Fibroblast of skin of abdomen (primary cell): ENCODE data around the gene RIPK3. TPM values are rescaled to one million over a fixed set of nuclear protein-coding genes. Genes with fewer than 3 reads are reported as not detected.
"Not testable (repeated sequence)": the region's sequence is repeated elsewhere in the genome, so short reads cannot be mapped to it uniquely, and the experiment has no call there.

Source experiments
- DNase-seq: peaks from one replicate; pipeline ENCODE4 v3.0.0-alpha.2; 2013
- polyA plus RNA-seq, 2 experiments: library from polyadenylated mRNA; unstranded; fragments of 120-200 nt; gene quantifications; one replicate each; pipeline ENCODE4 v1.2.1, GENCODE V29; 2013; ENCODE audit not compliant: insufficient read length in 2 of 2

RIPK3 gene
- 0.19 TPM for polyA plus RNA-seq (2013, experiment 1 of 2; ENCODE audit: insufficient read length)
- polyA plus RNA-seq (2013, experiment 2 of 2; ENCODE audit: insufficient read length) = 0.27 TPM

DNA sequence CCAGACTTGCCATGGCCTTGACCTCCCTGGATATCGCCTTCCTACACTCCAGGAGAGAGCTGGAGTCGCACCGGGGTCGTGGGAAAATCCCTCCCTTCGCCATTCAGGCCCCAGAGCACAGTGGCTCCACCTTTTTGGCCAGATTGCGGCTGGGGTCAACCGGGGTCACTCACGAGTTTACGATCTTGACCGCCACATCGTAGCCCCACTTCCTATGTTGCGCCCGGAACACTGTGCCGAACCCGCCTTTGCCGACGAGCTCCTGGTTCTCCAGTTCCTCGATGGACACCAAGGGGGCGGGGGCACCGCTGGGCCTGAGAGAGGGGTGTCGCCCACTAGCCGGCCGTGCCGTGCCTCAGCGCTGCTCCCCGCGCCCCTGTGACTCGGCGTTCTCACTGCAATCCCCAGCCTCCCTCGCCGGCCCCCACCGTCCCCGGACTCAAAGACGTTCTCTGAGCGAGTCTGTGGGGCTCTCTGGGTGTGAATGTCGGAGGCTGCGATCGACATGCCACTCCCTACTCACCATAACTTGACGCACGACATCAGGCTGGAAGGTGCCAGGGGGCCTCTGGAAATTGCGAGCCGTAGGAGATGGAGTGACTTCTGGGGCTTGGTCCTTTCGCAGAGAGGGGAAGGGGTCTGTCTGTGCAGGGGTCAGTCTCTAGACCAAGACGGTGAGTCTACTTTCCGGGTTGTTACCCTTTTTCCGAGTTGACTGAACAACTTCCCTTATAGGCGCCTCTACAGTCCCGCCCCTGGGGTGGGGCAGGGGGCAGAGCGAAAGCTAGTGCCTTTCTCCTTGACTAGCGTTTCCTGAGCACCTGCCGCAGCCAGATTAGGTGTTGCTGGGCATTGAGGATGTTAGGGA, at the start of gene RIPK3:
Gene RIPK3 (minus strand): TSS at position 708 of the 868 bp plus-strand sequence. CDS start 165 bp downstream, at position 543.
- no peak for DNase-seq

DNA sequence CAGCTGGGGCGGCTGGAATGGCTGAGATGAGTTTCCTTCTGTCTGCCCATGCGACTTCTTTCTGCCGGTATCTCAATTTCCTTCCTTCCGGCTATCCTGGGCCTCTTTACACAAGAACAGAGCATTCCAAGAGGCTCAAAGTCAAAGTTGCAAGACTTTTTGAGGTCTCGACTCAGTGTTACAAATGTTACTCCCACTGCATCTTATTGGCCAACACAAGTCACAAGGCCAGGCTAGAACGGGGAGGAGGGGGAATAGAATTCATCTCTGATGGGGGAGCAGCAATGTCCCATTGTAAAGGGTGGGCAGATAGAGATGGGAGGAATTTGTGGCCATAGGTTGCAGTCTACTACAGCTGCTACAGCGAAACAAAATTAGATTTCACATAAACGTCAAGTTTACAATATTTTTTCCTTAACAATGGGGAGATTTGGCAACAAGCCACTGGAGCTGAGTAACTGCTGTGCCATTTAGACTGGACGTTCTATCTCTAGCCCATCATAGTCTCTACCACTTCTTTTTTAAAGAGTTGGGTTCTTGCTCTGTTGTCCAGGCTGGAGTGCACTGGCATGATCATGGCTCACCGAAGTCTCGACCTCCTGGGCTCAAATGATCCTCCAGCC, 49.5 kb upstream of the RIPK3 start:
- DNase-seq = peak; percentile 25

DNA sequence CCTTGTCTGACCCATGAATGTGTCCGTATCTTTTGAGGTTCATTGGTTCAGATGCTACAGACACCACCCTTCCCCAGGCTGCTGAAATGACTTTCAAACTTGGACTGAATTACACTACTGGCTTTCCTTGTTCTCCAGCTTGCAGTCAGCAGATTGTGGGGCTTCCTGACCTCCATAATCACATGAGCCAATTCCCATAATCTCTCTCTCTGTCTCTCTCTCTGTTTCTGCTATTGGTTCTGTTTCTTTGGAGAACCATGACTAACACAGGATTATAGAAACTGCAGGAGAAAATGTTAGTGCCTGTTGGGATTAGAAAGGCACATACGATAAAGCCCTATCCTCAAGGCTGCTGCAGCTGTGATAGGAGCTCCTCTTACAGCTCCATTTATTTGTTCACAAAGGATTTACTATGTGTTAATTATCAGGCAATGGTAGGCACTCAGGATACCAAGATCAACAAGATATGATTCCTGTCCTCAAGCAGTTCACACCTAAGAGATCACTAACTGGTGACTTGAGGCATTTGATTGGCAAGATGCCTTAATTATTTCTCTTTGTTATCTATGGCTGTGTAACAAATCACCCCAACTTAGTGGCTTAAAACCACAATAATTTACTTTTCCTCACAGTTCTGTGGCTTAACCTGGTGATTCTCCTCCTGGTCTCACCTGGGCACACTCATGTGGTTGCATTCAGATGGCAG, 48.8 kb upstream of the RIPK3 start:
- no peak for DNase-seq

DNA sequence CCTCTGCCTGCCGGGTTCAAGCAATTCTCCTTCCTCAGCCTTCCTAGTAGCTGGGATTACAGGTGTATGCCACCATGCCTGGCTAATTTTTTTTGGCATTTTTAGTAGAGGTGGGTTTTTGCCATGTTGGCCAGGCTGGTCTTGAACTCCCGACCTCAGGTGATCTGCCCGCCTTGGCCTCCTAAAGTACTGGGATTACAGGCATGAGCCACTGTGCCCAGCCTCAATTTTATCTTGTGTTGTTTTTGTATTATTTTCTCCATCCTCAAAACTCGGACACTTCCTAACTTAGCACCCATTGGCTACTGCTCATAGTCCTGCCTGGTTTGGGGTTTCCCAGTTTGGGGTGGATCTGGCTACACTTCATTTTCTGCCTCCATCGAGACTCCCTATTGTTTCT, 47.8 kb upstream of the RIPK3 start:
- DNase-seq = not testable (repeated sequence)

DNA sequence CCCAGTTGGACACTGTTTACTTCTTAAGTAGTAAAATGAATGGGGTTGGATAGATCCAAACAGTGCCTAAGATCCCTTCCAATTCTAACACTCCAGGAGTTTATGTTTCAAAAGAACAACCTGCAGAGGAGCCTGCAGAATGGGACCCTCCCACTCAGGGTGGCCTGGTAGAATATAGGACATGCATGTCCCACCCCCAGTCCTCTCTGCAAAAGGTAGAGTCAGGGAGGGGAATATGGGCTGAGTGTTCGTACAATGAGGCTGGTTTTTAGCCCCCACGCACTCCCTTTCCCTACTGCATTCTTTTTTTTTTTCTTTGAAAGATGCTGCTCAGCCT, 47.2 kb upstream of the RIPK3 start:
- no peak for DNase-seq

DNA sequence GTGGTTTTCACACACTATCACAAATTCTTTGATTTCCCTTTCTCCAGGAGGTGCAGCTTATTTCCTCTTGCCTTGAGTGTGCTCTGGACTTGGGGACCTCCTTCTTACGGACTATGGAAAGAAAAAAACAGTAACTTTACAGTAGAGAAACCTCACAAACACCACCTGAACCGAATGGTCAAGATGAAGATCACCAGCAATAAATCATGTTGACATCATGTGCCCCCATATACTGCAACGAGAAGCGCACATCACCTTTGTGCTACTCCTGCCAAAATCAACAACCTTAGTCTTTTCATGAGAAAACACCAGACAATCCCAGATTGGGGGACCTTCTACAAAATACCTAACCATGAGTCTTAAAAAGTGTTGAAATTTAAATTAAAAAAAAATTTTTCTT, 45.7 kb upstream of the RIPK3 start:
- no peak for DNase-seq

DNA sequence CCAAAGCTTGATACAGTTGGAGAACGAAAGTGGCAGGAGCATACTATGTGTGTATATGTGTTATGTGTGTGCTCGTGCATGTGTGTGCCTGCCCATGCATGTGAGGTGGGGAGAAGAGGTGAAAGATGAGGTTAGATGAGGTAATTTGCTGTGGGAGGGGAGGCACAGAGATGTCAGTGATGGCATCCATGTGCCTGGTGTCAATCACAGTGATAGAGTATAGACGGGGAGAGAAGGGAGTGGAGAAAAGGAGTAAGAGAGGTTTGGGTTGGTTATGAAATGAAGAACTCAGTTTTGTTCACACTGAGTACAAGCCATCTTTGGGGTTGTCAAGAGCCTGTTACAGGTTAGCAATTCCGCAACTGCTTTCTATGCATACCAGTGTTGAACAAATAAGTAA, 44.4 kb upstream of the RIPK3 start:
- no peak for DNase-seq

DNA sequence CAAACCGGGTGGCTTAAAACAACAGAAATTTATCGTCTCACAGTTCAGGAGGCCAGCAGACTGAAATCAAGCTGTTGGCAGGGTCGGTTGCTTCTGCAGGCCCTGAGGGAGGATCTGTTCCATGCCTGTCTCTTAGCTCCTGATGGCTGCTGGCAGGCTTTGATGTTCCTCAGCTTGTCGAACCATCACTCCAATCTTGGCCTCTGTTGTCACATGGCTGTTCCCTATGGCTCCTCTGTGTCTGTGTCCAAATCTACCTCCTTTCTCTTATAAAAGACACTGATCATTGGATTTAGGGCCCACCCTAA, 42.2 kb upstream of the RIPK3 start:
- DNase-seq = no peak

DNA sequence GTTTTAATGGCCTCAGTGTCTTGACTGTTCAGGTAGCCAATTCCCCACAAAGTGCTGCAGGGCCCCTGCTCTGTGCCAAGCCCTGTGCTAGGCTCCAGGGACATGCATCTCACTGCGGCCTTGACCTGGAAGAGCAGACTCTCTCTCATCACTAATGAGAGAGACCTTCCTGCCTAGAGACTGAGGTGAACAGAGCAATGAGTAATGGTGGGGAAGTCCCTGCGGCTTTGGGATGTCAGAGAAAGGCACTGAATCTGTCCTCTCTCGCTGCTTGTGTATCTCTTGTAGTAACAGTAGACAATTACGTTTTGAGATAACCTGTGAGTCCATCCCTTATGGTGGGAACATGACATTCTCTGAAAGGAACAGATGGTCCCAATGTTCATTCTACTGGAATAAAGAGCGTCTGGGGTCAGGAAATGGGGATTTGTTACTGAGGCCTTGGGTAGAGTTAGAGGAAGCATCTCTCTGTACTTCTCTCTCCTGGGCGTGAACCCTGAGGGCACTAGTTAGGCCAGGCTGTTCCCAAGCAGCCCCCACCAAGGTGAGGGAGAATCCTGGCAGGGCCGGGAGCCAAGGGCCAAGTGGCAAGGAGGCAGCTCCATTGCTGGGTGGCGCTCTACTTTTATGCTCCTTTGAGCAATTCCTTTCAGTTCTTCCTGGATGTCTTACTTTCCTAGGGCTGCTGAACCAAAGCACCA, 41.7 kb upstream of the RIPK3 start:
- DNase-seq = no peak

DNA sequence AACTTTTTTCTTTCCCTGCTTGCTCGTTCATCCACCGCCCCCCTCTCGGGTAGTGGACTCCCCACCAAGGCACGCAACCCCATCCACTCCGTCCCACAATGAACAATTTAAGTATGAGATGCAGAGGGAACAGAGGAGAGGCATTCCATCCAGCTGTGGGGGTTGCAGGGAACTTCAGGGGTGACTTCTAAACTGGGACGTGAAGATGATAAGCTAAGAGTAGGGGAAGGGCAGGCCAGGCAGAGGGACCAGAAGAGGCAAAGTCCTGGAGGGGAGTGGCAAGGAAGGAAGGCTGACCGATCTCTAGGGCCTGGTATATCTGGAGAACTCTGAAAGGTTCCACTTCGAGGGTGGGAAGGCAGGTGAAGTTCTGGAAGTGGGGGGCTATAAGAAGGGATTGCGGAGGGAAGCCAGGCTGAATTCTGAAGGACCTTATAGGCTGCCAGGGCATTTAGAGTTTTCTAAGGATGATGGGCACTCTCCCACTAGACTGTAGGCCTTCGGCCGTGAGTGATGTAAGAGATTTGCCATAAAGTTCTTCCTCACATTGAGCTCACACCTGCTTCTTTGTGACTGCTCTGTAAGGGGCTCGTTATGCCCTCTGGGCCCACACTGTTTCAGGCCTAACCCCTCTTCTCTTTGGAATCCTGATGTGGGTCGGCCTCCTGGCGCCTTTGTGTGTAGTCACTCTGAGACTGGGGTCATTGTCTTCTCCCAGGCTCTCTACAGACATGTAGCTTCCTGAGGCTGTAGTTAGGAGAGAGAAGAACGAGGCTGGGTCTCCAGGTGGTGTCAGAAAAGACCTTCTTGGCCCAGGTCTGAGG, 40.3 kb upstream of the RIPK3 start:
- DNase-seq = no peak

DNA sequence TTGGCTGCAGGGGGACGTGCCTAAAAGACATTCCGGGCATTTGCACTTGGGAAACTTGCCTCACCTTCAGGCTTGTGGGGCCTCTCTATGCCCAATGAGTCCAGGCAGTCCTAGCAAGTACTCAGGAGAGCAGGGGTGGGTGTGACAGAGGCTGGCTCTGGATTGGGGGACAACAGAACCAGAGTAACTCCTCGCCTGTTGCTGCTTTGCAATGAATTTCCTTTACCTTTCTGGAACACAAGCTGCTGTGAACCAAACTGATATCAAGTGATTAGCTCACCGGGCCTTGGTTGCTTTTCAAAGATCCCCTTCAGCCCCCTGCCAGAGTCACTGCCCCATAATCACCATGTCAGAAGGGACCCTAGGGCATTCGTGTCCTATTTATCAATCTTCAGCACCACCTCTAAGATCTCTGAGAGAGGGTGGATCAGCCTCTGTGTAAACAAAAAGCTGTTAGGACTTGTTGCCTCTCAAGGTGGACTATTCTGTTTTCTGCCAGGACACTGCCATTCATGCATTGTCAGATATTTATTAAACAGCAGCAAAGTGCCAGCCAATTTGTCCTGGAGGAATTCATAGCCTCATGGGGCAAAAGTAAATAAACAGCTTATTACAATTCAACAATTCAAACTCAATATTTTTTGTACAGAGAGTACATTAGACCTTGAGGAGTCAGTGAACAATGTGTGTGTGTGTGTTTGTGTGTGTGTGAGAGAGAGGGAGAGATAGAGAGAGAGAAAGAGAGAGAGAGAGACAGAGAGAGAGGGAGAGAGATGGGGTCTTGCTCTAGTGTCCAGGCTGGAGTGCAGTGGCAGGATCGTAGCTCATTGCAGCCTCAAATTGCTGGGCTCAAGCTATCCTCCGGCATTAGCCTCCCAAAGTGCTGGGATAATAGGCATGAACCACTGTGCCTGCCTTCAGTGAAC, 39.5 kb upstream of the RIPK3 start:
- DNase-seq = no peak

DNA sequence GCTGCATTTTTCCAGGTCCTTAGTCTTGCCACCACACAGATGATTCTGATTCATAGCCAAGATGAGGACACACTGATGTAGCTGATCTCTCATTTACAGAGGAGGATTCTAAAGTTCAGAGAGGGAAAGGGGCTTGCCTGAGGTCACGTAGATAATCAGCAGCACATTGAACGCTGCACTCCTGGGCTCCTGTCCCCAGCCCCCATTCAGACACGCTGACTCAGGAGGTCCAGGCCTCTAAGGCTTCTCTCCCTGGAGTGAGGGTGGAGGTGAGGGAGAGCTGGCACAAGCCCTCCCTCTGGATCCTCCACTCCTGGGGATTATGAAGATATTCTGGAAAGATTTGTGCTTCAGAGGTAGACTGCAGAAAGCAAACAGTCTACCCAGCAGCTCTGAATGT, 38.5 kb upstream of the RIPK3 start:
- no peak for DNase-seq

DNA sequence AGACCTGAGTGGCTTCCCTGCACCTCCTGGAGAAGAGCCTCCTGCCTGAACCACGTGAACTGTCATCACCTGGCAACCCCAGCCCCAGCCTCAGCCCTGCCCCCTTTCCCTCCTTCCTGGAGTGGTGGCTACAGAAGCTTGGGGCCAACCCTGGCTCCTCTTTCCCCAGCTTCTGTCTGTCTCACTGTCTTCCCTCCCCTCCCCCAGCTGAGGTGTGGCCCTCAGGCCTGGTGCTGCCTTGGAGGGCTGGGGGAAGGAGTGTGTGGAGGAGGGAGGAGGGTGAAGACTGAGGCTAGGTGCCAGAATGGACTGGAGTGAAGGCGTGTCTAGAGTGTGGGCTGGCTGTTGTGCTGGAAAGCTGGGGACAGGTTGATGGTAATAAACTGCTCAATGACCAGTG, 37.9 kb upstream of the RIPK3 start:
- DNase-seq = peak; percentile 14

DNA sequence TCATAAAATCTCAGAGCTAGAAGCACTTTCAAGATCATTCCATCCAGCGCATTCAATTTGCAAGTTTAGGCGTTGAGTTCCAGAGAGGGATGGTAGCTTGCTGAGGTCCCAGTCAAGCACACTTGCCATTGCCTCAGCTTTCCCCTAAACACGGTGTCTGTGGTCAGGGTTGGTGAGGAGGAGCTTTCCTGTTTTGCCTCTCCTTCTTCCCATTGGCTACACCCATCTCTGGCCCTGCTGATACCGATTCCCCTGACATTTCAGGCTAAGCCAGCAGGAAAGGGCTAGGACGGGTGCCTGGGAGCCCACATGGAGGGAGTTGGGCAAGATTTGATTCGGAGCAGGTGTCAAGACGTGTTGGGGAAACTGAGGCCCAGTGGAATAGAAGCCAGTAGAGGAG, 37.3 kb upstream of the RIPK3 start:
- no peak for DNase-seq

DNA sequence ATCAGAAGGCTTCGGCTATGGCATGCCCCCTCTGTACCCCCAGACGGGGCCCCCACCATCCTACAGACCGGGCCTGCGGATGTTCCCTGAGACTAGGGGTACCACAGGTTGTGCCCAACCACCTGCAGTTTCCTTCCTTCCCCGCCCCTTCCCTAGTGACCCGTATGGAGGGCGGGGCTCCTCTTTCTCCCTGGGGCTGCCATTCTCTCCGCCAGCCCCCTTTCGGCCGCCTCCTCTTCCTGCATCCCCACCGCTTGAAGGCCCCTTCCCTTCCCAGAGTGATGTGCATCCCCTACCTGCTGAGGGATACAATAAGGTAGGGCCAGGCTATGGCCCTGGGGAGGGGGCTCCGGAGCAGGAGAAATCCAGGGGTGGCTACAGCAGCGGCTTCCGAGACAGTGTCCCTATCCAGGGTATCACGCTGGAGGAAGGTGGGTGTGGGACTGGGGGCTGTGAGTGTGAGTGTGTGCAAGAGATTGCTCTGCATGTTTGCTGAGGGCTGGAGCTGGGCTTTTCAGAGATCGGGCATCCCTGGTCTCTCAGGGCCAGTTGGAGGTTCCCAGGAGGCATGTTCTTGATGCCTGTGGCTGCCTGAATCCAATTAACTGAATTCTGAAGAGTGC, 36.8 kb upstream of the RIPK3 start:
- no peak for DNase-seq

DNA sequence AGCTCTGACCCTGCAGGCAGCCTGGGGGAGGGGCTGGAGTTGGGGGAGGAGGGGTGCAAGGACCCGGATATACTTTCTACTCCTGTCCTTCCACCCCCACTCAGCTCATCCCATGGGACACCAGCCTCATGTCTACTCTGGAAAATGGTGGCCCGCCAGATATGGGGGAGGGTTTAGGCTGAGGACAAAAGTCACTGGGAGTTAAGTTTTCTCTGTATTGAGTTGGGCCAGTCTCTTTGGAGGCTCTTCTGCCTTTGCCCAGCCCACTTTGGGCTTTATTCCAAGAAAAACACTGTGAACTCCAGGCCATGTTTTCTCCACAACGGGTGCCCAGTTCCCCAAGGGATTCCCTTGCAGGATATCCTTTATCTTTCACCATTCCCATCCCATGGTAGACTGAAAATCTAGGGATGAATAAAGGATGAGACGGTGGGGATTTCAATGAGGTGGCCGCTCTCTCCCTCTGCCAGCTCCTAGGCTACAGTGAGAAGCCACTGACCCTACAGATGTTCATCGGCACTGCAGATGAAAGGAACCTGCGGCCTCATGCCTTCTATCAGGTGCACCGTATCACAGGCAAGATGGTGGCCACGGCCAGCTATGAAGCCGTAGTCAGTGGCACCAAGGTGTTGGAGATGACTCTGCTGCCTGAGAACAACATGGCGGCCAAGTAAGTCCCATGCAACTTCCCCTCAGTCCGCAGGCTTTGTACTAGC, 33.1 kb upstream of the RIPK3 start:
- no peak for DNase-seq

DNA sequence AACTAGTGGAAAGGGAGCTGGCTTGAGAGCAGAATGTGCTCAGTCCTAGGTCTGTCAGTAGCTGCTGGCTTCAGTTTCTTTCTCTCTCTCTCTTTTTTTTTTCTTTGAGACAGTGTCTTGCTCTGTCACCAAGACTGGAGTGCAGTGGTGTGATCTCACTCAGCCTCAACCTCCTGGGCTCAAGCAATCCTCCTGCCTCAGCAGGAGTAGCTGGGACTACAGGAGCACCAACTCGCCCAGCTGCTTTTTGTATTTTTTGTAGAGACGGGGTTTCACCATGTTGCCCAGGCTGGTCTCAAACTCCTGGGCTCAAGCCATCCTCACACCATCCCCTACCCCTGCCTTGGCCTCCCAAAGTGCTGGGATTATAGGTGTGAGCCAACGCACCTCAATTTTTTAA, 31.8 kb upstream of the RIPK3 start:
- DNase-seq = not testable (repeated sequence)

DNA sequence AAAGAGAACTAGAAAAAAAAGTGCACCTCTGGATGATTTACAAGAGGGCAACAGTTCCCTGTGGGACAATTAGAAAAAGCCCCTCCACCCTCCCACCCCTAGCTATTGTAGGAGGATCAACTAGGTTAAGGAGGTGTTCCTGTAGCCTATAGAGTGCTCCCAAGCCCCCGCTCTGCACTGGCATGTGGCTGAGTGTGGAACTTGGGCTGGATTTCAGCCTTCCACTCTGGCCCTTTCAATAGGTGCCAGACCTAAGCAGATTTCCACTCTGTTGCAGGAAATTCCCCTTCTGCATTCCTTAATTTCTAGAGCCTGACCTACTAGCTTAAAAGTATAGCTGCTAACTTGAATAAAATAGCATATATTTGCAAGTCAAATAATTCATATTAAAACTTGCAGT, 31.0 kb upstream of the RIPK3 start:
- DNase-seq = no peak

DNA sequence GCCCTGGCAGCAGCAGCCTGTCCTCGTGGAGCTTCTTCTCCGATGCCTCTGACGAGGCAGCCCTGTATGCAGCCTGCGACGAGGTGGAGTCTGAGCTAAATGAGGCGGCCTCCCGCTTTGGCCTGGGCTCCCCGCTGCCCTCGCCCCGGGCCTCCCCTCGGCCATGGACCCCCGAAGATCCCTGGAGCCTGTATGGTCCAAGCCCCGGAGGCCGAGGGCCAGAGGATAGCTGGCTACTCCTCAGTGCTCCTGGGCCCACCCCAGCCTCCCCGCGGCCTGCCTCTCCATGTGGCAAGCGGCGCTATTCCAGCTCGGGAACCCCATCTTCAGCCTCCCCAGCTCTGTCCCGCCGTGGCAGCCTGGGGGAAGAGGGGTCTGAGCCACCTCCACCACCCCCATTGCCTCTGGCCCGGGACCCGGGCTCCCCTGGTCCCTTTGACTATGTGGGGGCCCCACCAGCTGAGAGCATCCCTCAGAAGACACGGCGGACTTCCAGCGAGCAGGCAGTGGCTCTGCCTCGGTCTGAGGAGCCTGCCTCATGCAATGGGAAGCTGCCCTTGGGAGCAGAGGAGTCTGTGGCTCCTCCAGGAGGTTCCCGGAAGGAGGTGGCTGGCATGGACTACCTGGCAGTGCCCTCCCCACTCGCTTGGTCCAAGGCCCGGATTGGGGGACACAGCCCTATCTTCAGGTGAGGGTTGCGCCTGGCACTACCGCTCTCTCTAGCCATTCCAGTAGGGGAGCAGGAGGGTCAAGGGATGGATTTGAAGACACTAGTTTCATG, 30.3 kb upstream of the RIPK3 start:
- no peak for DNase-seq
